CD4-positive, alpha-beta T cell treated with Interleukin-6 at 100 ng/mL for 8 hours (primary cell): Measurements from ENCODE around the gene AGPAT3.
"Not testable (repeated sequence)": the region's sequence is repeated elsewhere in the genome, so short reads cannot be mapped to it uniquely, and the experiment has no call there.

Experiments
- DNase-seq: peaks from one replicate; pipeline ENCODE4 v3.0.0-alpha.2; 2020; ENCODE audit warnings: mixed read lengths, low spot score

AGPAT3 gene

GRCh38 chr21:43834146-43834905 is 30.7 kb upstream of the AGPAT3 start:
- DNase-seq, result no peak

- DNase-seq, result no peak
These were observed 30.0 kb upstream of the AGPAT3 start for GRCh38 chr21:43835050-43835449.

GRCh38 chr21:43835861-43836260 is 29.2 kb upstream of the AGPAT3 start:
- no peak for DNase-seq

- DNase-seq, result no peak
These were observed 28.4 kb upstream of the AGPAT3 start for GRCh38 chr21:43836616-43837015.

- DNase-seq, result no peak
These were observed 24.8 kb upstream of the AGPAT3 start for GRCh38 chr21:43840259-43840658.

GRCh38 chr21:43842742-43843141 is 22.3 kb upstream of the AGPAT3 start:
- no peak for DNase-seq

- DNase-seq, result not testable (repeated sequence)
These were observed 20.1 kb upstream of the AGPAT3 start for GRCh38 chr21:43844906-43845305.

- DNase-seq, result no peak
These were observed 19.6 kb upstream of the AGPAT3 start for GRCh38 chr21:43845386-43845785.

GRCh38 chr21:43846430-43846829 is 18.6 kb upstream of the AGPAT3 start:
- DNase-seq, result no peak

GRCh38 chr21:43847301-43847700 is 17.7 kb upstream of the AGPAT3 start:
- no peak for DNase-seq

GRCh38 chr21:43848771-43849170 is 16.3 kb upstream of the AGPAT3 start:
- no peak for DNase-seq

- no peak for DNase-seq
These were observed 15.3 kb upstream of the AGPAT3 start for GRCh38 chr21:43849532-43850299.

GRCh38 chr21:43850728-43851295 is 14.2 kb upstream of the AGPAT3 start:
- DNase-seq, result no peak

- no peak for DNase-seq
These were observed 13.4 kb upstream of the AGPAT3 start for GRCh38 chr21:43851593-43851992.

GRCh38 chr21:43853851-43854772 is 10.9 kb upstream of the AGPAT3 start:
- no peak for DNase-seq

- DNase-seq, result no peak
These were observed 10.0 kb upstream of the AGPAT3 start for GRCh38 chr21:43854773-43855633.

- no peak for DNase-seq
These were observed 9.1 kb upstream of the AGPAT3 start for GRCh38 chr21:43855955-43856354.

GRCh38 chr21:43858806-43859648 is 6.0 kb upstream of the AGPAT3 start:
- no peak for DNase-seq

GRCh38 chr21:43859747-43860214 is 5.2 kb upstream of the AGPAT3 start:
- no peak for DNase-seq

GRCh38 chr21:43861706-43862105 is 3.3 kb upstream of the AGPAT3 start:
- no peak for DNase-seq
